NCI-H2227 treated with DMSO at 0.1 percent for 48 hours (cell line): Measurements from ENCODE around the gene DHRS2.
"Not testable (repeated sequence)": the region's sequence is repeated elsewhere in the genome, so short reads cannot be mapped to it uniquely, and the experiment has no call there.

ENCODE experiments used
- DNase-seq: peaks from one replicate; lab custom pipeline; 2025; lab: John Stamatoyannopoulos, UW

Gene DHRS2

GRCh38 chr14:23636317-23637211 is at the start of gene DHRS2:
Gene DHRS2, plus strand, starts transcription at chr14:23636364. Its CDS starts 2,501 bp downstream, at chr14:23638865.
- no peak for DNase-seq

GRCh38 chr14:23588884-23589598 is 47.1 kb upstream of the DHRS2 start:
- peak; percentile 84 for DNase-seq

GRCh38 chr14:23589606-23590005 is 46.6 kb upstream of the DHRS2 start:
- DNase-seq, result no peak

- DNase-seq, result no peak
Observed at GRCh38 chr14:23590198-23590597, 46.0 kb upstream of the DHRS2 start.

- not testable (repeated sequence) for DNase-seq
Observed at GRCh38 chr14:23594191-23594590, 42.0 kb upstream of the DHRS2 start.

- DNase-seq, result no peak
Observed at GRCh38 chr14:23600322-23600707, 35.8 kb upstream of the DHRS2 start.

- no peak for DNase-seq
Observed at GRCh38 chr14:23600806-23601205, 35.4 kb upstream of the DHRS2 start.

GRCh38 chr14:23601424-23601823 is 34.7 kb upstream of the DHRS2 start:
- DNase-seq, result no peak

GRCh38 chr14:23601845-23602180 is 34.4 kb upstream of the DHRS2 start:
- no peak for DNase-seq

GRCh38 chr14:23602181-23603095 is 33.7 kb upstream of the DHRS2 start:
- DNase-seq, result no peak

- no peak for DNase-seq
Observed at GRCh38 chr14:23603103-23603502, 33.1 kb upstream of the DHRS2 start.

GRCh38 chr14:23604148-23604547 is 32.0 kb upstream of the DHRS2 start:
- DNase-seq, result no peak

- no peak for DNase-seq
Observed at GRCh38 chr14:23604675-23605170, 31.4 kb upstream of the DHRS2 start.

- DNase-seq, result no peak
Observed at GRCh38 chr14:23605931-23606585, 30.1 kb upstream of the DHRS2 start.

GRCh38 chr14:23608454-23608853 is 27.7 kb upstream of the DHRS2 start:
- no peak for DNase-seq

GRCh38 chr14:23609001-23609400 is 27.2 kb upstream of the DHRS2 start:
- no peak for DNase-seq

- not testable (repeated sequence) for DNase-seq
Observed at GRCh38 chr14:23609411-23610089, 26.6 kb upstream of the DHRS2 start.

- DNase-seq, result no peak
Observed at GRCh38 chr14:23610090-23610814, 25.9 kb upstream of the DHRS2 start.

GRCh38 chr14:23610815-23611289 is 25.3 kb upstream of the DHRS2 start:
- DNase-seq, result no peak

- DNase-seq, result no peak
Observed at GRCh38 chr14:23612354-23612732, 23.8 kb upstream of the DHRS2 start.
